NCI-H526 treated with DMSO at 0.1 percent for 48 hours (cell line): ENCODE results near the gene BMPR2.
"Not testable (repeated sequence)": the region's sequence is repeated elsewhere in the genome, so short reads cannot be mapped to it uniquely, and the experiment has no call there.

ENCODE experiments used
- DNase-seq: peaks from one replicate; lab custom pipeline; 2025; lab: John Stamatoyannopoulos, UW

The BMPR2 gene

GRCh38 chr2:202535290-202535689 lies 159.2 kb downstream of the BMPR2 start:
- DNase-seq, result not testable (repeated sequence)

- no peak for DNase-seq
Measured at GRCh38 chr2:202541137-202541536, 165.0 kb downstream of the BMPR2 start.

GRCh38 chr2:202542142-202542541 lies 166.0 kb downstream of the BMPR2 start:
- DNase-seq, result no peak

- no peak for DNase-seq
Measured at GRCh38 chr2:202545523-202545922, 169.4 kb downstream of the BMPR2 start.

- no peak for DNase-seq
Measured at GRCh38 chr2:202545931-202546330, 169.8 kb downstream of the BMPR2 start.

GRCh38 chr2:202546499-202547141 lies 170.5 kb downstream of the BMPR2 start:
- DNase-seq, result not testable (repeated sequence)

GRCh38 chr2:202548240-202548639 lies 172.1 kb downstream of the BMPR2 start:
- DNase-seq, result no peak

GRCh38 chr2:202551000-202551399 lies 174.9 kb downstream of the BMPR2 start:
- DNase-seq, result peak; percentile 38

- DNase-seq, result no peak
Measured at GRCh38 chr2:202555356-202555755, 179.2 kb downstream of the BMPR2 start.

- DNase-seq, result no peak
Measured at GRCh38 chr2:202560200-202560599, 184.1 kb downstream of the BMPR2 start.

- no peak for DNase-seq
Measured at GRCh38 chr2:202564226-202564625, 188.1 kb downstream of the BMPR2 start.

GRCh38 chr2:202566286-202566685 lies 190.2 kb downstream of the BMPR2 start:
- DNase-seq, result no peak

- no peak for DNase-seq
Measured at GRCh38 chr2:202574541-202574940, 198.4 kb downstream of the BMPR2 start.

- not testable (repeated sequence) for DNase-seq
Measured at GRCh38 chr2:202575194-202575593, 199.1 kb downstream of the BMPR2 start.

- DNase-seq, result no peak
Measured at GRCh38 chr2:202577250-202578183, 201.4 kb downstream of the BMPR2 start.

GRCh38 chr2:202582846-202583245 lies 206.7 kb downstream of the BMPR2 start:
- not testable (repeated sequence) for DNase-seq

GRCh38 chr2:202583709-202584219 lies 207.6 kb downstream of the BMPR2 start:
- no peak for DNase-seq

GRCh38 chr2:202588647-202589581 lies 212.8 kb downstream of the BMPR2 start:
- peak; percentile 90 for DNase-seq

GRCh38 chr2:202589582-202589949 lies 213.4 kb downstream of the BMPR2 start:
- no peak for DNase-seq

GRCh38 chr2:202592566-202592965 lies 216.4 kb downstream of the BMPR2 start:
- DNase-seq, result no peak

- DNase-seq, result no peak
Measured at GRCh38 chr2:202599105-202599504, 223.0 kb downstream of the BMPR2 start.

GRCh38 chr2:202599911-202600310 lies 223.8 kb downstream of the BMPR2 start:
- DNase-seq, result no peak
